ENCODE data around the gene LRRC47.

Gene LRRC47

GRCh38 chr1:3777647-3778589, 18.4 kb downstream of the LRRC47 start:
- H3K27ac ChIP-seq (ENCODE audit: low read length): no peak overlapping the region
- no peaks in the 10 kb centered on the region for H4K20me1 ChIP-seq (ENCODE audit: insufficient read depth, low read length)
- no peak overlapping the region for H3K9ac ChIP-seq (ENCODE audit: low read length)
- H2AFZ ChIP-seq (ENCODE audit: low read length): no peak overlapping the region
- H3K9me3 ChIP-seq (replicated peaks; ENCODE audit: insufficient read depth, low read length): no peaks in the 10 kb centered on the region
- no peaks in the 10 kb centered on the region for H3F3A ChIP-seq (ENCODE audit: insufficient read depth, low read length)
- no peak for DNase-seq
- H3K4me3 ChIP-seq (ENCODE audit: low read length): no peak overlapping the region
- H3K9me2 ChIP-seq (replicated peaks; ENCODE audit: insufficient read depth, low read length): no peaks in the 10 kb centered on the region
- H3K79me2 ChIP-seq (ENCODE audit: low read length): no peaks in the 10 kb centered on the region
- H3K36me3 ChIP-seq (replicated peaks; ENCODE audit: insufficient read depth, low read length): 0 out of 2 replicates have a peak, but pooled peaks cover 6% of the 10 kb centered on the region
- no peak overlapping the region for H3K4me2 ChIP-seq (ENCODE audit: low read depth, low read length)
- TF ChIP-seq CTCF (IDR thresholded peaks at IDR 0.05; ENCODE audit: low read length): no peak
- no peak for TF ChIP-seq EZH2phosphoT487 (IDR thresholded peaks at IDR 0.05; ENCODE audit: low read length)
- TF ChIP-seq EZH2 (optimal IDR thresholded peaks at IDR 0.05; ENCODE audit: low read depth, low read length): no peak
- peaks cover 13% of the 10 kb centered on the region for H3K4me1 ChIP-seq (ENCODE audit: low read length)
- no peaks in the 10 kb centered on the region for H3K27me3 ChIP-seq (replicated peaks; ENCODE audit: insufficient read depth, low read length)

GRCh38 chr1:3777078-3777547, 19.2 kb downstream of the LRRC47 start:
- Histone ChIP-seq H2AFZ (ENCODE audit: low read length) (no peak overlapping the region), H3K27ac (ENCODE audit: low read length) (no peak overlapping the region)
- DNase-seq: no peak

GRCh38 chr1:3776231-3776961, 19.9 kb downstream of the LRRC47 start:
- Histone ChIP-seq H3K9me3 (replicated peaks; ENCODE audit: insufficient read depth, low read length) (no peaks in the 10 kb centered on the region), H3K9ac (ENCODE audit: low read length) (peak overlapping the region; percentile 32; the same call in 1 of the 2 replicates), H4K20me1 (ENCODE audit: insufficient read depth, low read length) (no peaks in the 10 kb centered on the region), H3F3A (ENCODE audit: insufficient read depth, low read length) (no peaks in the 10 kb centered on the region), H3K4me2 (ENCODE audit: low read depth, low read length) (no peak overlapping the region), H3K79me2 (ENCODE audit: low read length) (no peaks in the 10 kb centered on the region), H3K4me3 (ENCODE audit: low read length) (no peak overlapping the region), H3K4me1 (ENCODE audit: low read length) (peaks cover 17% of the 10 kb centered on the region), H2AFZ (ENCODE audit: low read length) (peak overlapping the region; percentile 25), H3K9me2 (replicated peaks; ENCODE audit: insufficient read depth, low read length) (no peaks in the 10 kb centered on the region), H3K27me3 (replicated peaks; ENCODE audit: insufficient read depth, low read length) (peaks cover 3% of the 10 kb centered on the region; the same call in 1 of the 2 replicates), H3K36me3 (replicated peaks; ENCODE audit: insufficient read depth, low read length) (0 out of 2 replicates have a peak, but pooled peaks cover 6% of the 10 kb centered on the region), H3K27ac (ENCODE audit: low read length) (no peak overlapping the region)
- no peak for DNase-seq
- no peak for TF ChIP-seq EZH2phosphoT487 (IDR thresholded peaks at IDR 0.05; ENCODE audit: low read length)
- TF ChIP-seq CTCF (IDR thresholded peaks at IDR 0.05; ENCODE audit: low read length): no peak
- TF ChIP-seq EZH2 (optimal IDR thresholded peaks at IDR 0.05; ENCODE audit: low read depth, low read length): no peak

More at GRCh38 chr1:3777078-3777547, 19.2 kb downstream of the LRRC47 start:
- no peaks in the 10 kb centered on the region for H3K9me2 ChIP-seq (replicated peaks; ENCODE audit: insufficient read depth, low read length)
- H3F3A ChIP-seq (ENCODE audit: insufficient read depth, low read length): no peaks in the 10 kb centered on the region
- no peak overlapping the region for H3K4me2 ChIP-seq (ENCODE audit: low read depth, low read length)
- H4K20me1 ChIP-seq (ENCODE audit: insufficient read depth, low read length): no peaks in the 10 kb centered on the region
- H3K4me1 ChIP-seq (ENCODE audit: low read length): peaks cover 13% of the 10 kb centered on the region
- no peak for TF ChIP-seq EZH2 (optimal IDR thresholded peaks at IDR 0.05; ENCODE audit: low read depth, low read length)
- TF ChIP-seq CTCF (IDR thresholded peaks at IDR 0.05; ENCODE audit: low read length): no peak
- no peak for TF ChIP-seq EZH2phosphoT487 (IDR thresholded peaks at IDR 0.05; ENCODE audit: low read length)
- no peak overlapping the region for H3K9ac ChIP-seq (ENCODE audit: low read length)
- H3K9me3 ChIP-seq (replicated peaks; ENCODE audit: insufficient read depth, low read length): no peaks in the 10 kb centered on the region
- no peaks in the 10 kb centered on the region for H3K27me3 ChIP-seq (replicated peaks; ENCODE audit: insufficient read depth, low read length)
- 0 out of 2 replicates have a peak, but pooled peaks cover 6% of the 10 kb centered on the region for H3K36me3 ChIP-seq (replicated peaks; ENCODE audit: insufficient read depth, low read length)
- no peaks in the 10 kb centered on the region for H3K79me2 ChIP-seq (ENCODE audit: low read length)
- no peak overlapping the region for H3K4me3 ChIP-seq (ENCODE audit: low read length)
